ENCODE results near the gene LRP1.

LRP1 gene

GRCh38 chr12:57157588-57158173 lies 29.4 kb downstream of the LRP1 start:
- DNase-seq = no peak

GRCh38 chr12:57158186-57158585 lies 29.9 kb downstream of the LRP1 start:
- no peak for DNase-seq

- peak; percentile 43 for DNase-seq
Measured at GRCh38 chr12:57158665-57159064, 30.4 kb downstream of the LRP1 start.

- no peak for DNase-seq
Measured at GRCh38 chr12:57159311-57159710, 31.0 kb downstream of the LRP1 start.

GRCh38 chr12:57160040-57160439 lies 31.8 kb downstream of the LRP1 start:
- DNase-seq = no peak

GRCh38 chr12:57160741-57161140 lies 32.5 kb downstream of the LRP1 start:
- DNase-seq = no peak

GRCh38 chr12:57161491-57161890 lies 33.2 kb downstream of the LRP1 start:
- no peak for DNase-seq

- no peak for DNase-seq
Measured at GRCh38 chr12:57162553-57163125, 34.4 kb downstream of the LRP1 start.

- no peak for DNase-seq
Measured at GRCh38 chr12:57164454-57164853, 36.2 kb downstream of the LRP1 start.

- DNase-seq = no peak
Measured at GRCh38 chr12:57164966-57165625, 36.8 kb downstream of the LRP1 start.

GRCh38 chr12:57165741-57166140 lies 37.5 kb downstream of the LRP1 start:
- DNase-seq = peak; percentile 19

- DNase-seq = no peak
Measured at GRCh38 chr12:57166971-57167371, 38.7 kb downstream of the LRP1 start.

- no peak for DNase-seq
Measured at GRCh38 chr12:57168058-57168457, 39.8 kb downstream of the LRP1 start.

GRCh38 chr12:57169046-57169795 lies 40.9 kb downstream of the LRP1 start:
- DNase-seq = no peak

- DNase-seq = no peak
Measured at GRCh38 chr12:57169969-57170368, 41.7 kb downstream of the LRP1 start.

- DNase-seq = no peak
Measured at GRCh38 chr12:57170408-57170807, 42.1 kb downstream of the LRP1 start.

GRCh38 chr12:57170927-57171326 lies 42.6 kb downstream of the LRP1 start:
- DNase-seq = no peak

- no peak for DNase-seq
Measured at GRCh38 chr12:57171668-57172067, 43.4 kb downstream of the LRP1 start.

GRCh38 chr12:57173089-57173488 lies 44.8 kb downstream of the LRP1 start:
- peak; percentile 36 for DNase-seq

GRCh38 chr12:57173683-57174082 lies 45.4 kb downstream of the LRP1 start:
- DNase-seq = no peak

- peak; percentile 93 for DNase-seq
Measured at GRCh38 chr12:57175428-57176138, 47.3 kb downstream of the LRP1 start.

GRCh38 chr12:57176139-57176477 lies 47.8 kb downstream of the LRP1 start:
- DNase-seq = no peak

GRCh38 chr12:57176846-57177245 lies 48.6 kb downstream of the LRP1 start:
- DNase-seq = no peak

Data from NCI-H69 (cell line).